ENCODE results near the gene CACNA1G.

CACNA1G gene

DNA sequence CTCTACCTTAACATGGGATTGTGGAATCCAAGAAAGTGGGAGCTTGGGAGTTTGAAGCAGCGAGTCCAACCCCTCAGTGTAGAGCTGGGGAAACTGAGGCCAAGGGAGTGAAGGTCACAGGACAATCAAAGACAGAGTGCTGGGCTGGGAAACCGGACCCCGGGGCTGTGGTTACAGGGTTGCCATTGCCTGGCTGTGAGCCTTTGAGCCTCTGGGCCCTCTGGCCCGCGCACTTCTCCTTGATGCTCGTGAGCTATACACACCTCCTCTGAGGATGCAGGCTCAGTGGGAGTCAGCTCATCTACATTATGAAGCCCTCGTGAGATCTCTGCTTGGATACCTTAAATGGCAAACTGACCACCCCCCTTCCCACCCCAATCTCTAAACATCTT, 76.3 kb downstream of the CACNA1G start:
- TF ChIP-seq CTCF (IDR thresholded peaks at IDR 0.05) = no peak
- TF ChIP-seq ZFX (IDR thresholded peaks at IDR 0.05; ENCODE audit: borderline replicate concordance) = no peak
- no peak overlapping the region for H3K27ac ChIP-seq

DNA sequence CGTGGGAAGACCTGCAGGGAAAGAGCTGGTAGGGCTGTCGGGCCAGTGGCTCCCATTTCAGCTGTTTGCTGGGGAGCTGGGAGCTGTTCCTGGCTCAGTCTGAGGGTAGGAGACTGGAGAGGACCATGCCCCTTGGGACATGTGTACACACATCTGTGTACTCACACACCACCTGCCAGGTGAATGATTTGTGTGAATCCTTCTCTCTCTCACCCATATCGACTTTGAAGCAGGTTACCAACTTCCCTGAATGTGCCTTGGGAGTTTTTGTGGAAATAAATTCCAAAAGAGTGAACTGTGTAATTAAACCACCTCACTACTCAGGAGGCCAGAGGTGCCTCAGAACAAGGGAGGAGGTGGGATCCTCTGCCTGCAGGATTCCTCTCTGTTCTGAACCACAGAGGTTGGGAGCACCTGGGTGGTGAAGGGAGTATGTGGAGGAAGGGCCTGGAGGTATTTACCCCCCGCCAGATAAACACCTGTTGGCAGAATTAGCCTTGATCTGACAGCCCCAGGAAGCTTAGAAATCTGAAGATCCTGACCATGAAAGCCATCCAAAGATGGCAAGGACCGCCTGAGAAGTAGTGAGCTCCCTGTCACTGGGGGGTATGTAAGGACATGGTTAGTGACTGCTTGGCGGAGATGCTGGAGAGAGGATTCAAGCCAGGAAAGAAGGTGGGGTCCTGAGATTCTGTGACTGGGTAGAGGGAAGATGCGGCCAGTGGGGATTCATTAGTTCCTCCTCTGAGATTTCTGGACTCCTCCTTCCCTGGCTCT, 77.5 kb downstream of the CACNA1G start:
- no peak overlapping the region for H3K27ac ChIP-seq
- TF ChIP-seq CTCF (IDR thresholded peaks at IDR 0.05) (no peak), ZFX (IDR thresholded peaks at IDR 0.05; ENCODE audit: borderline replicate concordance) (no peak)

DNA sequence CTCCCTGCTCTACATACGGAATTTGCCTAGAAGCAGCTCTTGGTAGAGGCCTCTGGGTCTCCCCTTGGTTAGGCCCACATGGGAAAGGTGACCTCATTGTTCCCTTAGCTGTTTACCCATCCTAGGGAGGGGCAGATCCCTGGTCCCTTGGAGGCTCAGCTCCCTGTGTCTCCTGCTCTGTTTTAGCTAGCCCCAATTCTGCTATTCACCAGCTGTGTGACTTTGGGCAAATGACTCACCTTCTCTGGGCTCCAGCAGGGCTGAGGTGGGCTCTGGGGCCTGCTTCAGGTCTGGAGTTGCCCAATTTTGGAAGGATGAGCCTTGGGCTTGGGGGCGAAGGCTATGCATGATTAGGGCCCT, 78.1 kb downstream of the CACNA1G start:
- TF ChIP-seq CTCF (IDR thresholded peaks at IDR 0.05) = no peak
- TF ChIP-seq ZFX (IDR thresholded peaks at IDR 0.05; ENCODE audit: borderline replicate concordance) = no peak
- H3K27ac ChIP-seq = no peak overlapping the region

GRCh38 chr17:50638966-50639713, 78.6 kb downstream of the CACNA1G start:
- no peak overlapping the region for H3K27ac ChIP-seq
- TF ChIP-seq CTCF (IDR thresholded peaks at IDR 0.05) (no peak), ZFX (IDR thresholded peaks at IDR 0.05; ENCODE audit: borderline replicate concordance) (no peak)

DNA sequence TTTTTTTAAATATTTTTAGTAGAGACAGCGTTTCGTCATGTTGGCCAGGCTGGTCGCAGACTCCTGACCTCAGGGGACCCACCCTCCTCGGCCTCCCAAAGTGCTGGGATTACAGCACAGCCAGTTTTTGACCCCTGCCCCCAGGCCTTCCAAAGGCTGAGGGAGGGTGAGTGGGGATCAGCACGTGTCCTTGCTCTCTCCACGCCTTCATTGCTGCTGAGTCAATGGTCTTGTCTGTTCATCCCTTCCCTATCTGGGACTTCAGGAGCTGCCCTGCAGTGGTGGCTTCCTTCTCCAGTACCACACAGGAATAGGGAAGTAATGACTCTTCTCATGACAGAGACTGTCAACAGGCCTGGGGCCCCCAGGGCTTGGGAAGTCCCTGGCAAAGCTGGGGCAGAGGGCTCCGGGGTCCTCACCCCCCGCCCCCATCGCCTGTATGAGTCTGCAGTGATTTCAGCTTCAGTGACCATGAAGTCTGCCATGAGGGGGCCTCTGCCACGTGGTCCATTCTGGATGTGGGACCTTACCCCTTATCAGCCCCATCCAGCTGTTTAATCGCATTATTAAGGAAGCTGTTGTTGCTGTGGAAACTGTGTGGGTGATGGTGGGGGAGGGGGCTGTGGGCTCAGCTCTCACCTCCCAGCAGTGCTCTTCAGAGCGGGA, 80.3 kb downstream of the CACNA1G start:
- TF ChIP-seq CTCF (IDR thresholded peaks at IDR 0.05) (no peak), ZFX (IDR thresholded peaks at IDR 0.05; ENCODE audit: borderline replicate concordance) (no peak)
- no peak overlapping the region for H3K27ac ChIP-seq

DNA sequence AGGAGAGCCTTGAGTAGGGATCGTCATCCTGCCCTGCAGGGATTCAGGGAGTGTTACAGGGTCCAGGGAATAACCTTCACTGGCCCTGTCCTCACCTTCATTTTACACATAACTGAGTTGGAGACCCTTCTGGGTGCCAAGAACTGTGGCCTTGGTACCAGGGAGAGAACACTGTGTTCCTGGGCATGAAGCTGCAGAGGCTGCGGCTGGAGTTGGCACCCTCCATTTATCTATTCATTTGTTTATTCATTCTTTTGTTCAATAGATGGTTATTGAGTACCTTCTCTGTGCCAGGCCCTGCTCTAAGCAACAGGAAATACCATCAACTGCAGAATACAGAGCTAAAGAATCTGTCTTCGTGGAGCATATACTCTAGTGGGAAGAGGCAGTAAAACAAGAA, 80.8 kb downstream of the CACNA1G start:
- TF ChIP-seq ZFX (IDR thresholded peaks at IDR 0.05; ENCODE audit: borderline replicate concordance) (no peak), CTCF (IDR thresholded peaks at IDR 0.05) (no peak)
- no peak overlapping the region for H3K27ac ChIP-seq

Data from 22Rv1 (cell line).